ENCODE measurements around the gene KHDRBS2. TPM values are rescaled to one million over a fixed set of nuclear protein-coding genes. Genes with fewer than 3 reads are reported as not detected.

The KHDRBS2 gene
- total RNA-seq, 2 donors from 2014 or later = not detected

DNA sequence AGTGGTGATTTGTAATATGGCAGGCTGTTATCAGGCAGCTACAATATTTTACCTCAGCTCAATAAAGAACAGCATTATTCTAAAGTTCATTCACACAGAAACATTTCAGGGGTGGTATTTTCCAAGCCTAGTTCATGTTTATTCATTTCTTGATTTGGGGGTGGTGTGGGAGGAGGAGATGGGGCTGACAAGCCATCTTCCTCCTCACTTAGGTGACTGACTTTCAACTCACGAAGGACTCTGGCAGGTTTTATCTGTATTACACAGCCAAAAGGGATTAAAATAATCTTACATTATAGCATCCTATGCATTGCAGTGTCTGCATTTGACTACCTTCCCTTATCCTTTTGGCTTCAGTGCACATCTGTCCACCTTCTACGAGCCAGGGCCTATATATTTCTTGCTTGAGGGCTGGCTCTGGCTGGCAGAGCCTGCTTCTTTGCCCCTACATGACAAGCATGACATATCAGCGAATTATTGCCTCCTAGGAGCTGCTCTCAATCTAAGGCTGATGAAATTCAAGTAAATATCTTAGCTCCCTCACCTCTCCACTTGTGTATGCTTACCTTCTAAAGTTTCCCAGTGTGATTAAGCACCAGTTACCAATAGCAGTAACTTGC lies 20.0 kb downstream of the KHDRBS2 start:
- no peak overlapping the region for H3K27ac Mint-ChIP-seq
- H3K27me3 Mint-ChIP-seq = no peaks in the 10 kb centered on the region
- no peak overlapping the region for H3K4me3 Mint-ChIP-seq
- no peaks in the 10 kb centered on the region for H3K9me3 Mint-ChIP-seq
- H3K36me3 Mint-ChIP-seq (ENCODE audit: low read depth) = no peaks in the 10 kb centered on the region
- ATAC-seq (replicated peaks) = no peak
- H3K4me1 Mint-ChIP-seq = no peaks in the 10 kb centered on the region

DNA sequence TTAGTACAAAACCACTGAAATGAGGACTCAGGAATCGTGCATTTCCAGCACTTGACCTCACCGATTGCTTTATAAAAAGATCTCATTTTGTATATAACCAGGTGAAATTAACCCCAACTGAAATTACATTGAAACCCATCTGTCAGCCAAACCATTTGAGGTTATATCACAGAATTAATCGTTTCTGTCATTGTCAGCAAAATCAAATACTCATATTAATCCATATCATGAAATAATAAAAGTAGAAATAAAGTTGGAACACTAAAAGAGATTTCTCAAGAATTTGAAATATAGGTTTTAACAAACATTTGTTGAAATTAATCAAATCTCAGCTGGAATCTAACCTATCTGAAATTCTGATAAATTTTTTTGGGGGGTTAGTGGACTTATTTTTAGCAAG lies 23.7 kb downstream of the KHDRBS2 start:
- H3K27ac Mint-ChIP-seq = no peak overlapping the region
- H3K4me1 Mint-ChIP-seq = no peaks in the 10 kb centered on the region
- peaks cover 6% of the 10 kb centered on the region for H3K9me3 Mint-ChIP-seq
- H3K27me3 Mint-ChIP-seq = no peaks in the 10 kb centered on the region
- H3K36me3 Mint-ChIP-seq (ENCODE audit: low read depth) = no peaks in the 10 kb centered on the region
- no peak overlapping the region for H3K4me3 Mint-ChIP-seq
- ATAC-seq (replicated peaks) = no peak

DNA sequence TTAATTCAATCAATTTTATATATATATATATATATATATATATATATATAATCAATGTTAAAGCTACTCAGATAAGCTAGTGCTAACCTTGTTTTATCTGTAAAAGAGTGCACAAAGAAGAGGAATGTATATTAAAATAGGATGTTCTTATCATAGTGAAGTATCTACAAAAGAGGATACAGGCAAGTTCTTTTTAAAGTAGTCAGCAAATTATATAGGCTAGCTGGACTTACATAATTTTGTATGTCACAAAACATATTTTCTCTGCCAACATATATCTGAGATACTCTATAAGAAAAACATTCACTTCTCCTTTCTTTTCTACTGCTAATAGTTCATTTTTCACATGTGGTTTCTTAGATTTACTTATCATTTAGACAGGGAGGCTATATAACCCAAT lies 39.9 kb downstream of the KHDRBS2 start:
- H3K9me3 Mint-ChIP-seq = peaks cover 7% of the 10 kb centered on the region
- no peak for ATAC-seq (replicated peaks)
- no peaks in the 10 kb centered on the region for H3K27me3 Mint-ChIP-seq
- no peak overlapping the region for H3K27ac Mint-ChIP-seq
- H3K36me3 Mint-ChIP-seq (ENCODE audit: low read depth) = no peaks in the 10 kb centered on the region
- no peak overlapping the region for H3K4me3 Mint-ChIP-seq
- no peaks in the 10 kb centered on the region for H3K4me1 Mint-ChIP-seq

DNA sequence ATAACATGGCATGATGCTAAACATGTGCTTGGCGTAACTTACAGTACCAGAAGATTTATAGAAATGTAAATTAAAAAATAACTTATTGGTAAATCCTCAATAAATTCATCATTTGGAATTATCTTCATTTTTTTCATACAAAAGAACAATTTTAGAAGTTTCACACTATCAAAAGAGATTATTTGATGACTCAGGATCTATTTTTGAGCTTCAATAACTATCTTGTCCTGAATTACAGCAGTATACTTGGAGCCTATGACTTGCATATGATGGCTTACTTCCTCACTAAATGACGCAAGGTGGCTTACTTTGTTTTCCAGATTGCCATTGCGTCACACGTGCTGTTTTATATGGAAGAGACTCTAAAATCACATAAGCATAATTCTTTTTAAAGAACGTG lies 49.2 kb downstream of the KHDRBS2 start:
- H3K27ac Mint-ChIP-seq = no peak overlapping the region
- H3K36me3 Mint-ChIP-seq (ENCODE audit: low read depth) = no peaks in the 10 kb centered on the region
- ATAC-seq (replicated peaks) = no peak
- peaks cover 3% of the 10 kb centered on the region for H3K9me3 Mint-ChIP-seq
- no peak overlapping the region for H3K4me3 Mint-ChIP-seq
- H3K27me3 Mint-ChIP-seq = no peaks in the 10 kb centered on the region
- no peaks in the 10 kb centered on the region for H3K4me1 Mint-ChIP-seq

DNA sequence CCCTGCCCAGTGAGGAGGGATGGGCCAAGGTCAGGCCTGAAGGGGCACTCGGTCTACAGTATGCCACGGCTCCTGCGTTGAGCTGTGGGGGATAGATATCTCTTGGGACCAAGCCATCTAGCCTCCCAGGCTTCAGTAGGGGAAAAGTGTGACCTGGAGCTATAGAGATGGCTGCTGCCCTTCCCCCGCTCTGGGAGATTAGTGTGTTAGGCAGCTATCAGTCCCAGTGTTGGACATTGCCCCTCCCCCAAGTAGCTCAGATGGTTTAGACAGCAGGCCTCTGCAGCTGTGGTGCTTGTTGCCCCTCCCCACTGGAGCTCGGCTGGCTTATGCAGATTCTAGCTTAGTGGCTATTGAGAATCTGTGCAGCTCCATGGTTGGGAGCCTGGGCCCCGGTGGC lies 56.8 kb downstream of the KHDRBS2 start:
- H3K4me3 Mint-ChIP-seq = no peak overlapping the region
- no peak overlapping the region for H3K27ac Mint-ChIP-seq
- no peaks in the 10 kb centered on the region for H3K27me3 Mint-ChIP-seq
- H3K36me3 Mint-ChIP-seq (ENCODE audit: low read depth) = no peaks in the 10 kb centered on the region
- H3K4me1 Mint-ChIP-seq = no peaks in the 10 kb centered on the region
- peaks cover 14% of the 10 kb centered on the region for H3K9me3 Mint-ChIP-seq
- no peak for ATAC-seq (replicated peaks)

DNA sequence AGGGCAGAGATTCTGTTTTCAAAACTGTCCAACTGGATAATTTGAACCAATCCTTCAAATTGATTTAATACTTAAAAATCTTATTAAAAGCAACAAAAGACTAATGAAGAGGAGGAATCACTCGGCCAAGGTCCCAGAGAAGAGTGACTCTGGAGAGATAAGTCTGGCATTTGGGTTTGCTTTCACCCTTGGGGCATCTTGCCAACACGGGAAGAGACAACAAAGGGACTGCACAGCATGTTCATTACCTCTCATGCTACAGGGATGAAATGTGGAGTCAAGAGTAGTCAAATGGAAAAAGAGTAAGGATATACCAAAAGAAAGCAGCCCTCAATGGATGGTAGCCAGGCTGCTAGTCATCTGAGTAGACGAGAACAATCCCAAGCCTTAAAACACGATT lies 68.2 kb downstream of the KHDRBS2 start:
- no peaks in the 10 kb centered on the region for H3K27me3 Mint-ChIP-seq
- no peak overlapping the region for H3K4me3 Mint-ChIP-seq
- H3K4me1 Mint-ChIP-seq = no peaks in the 10 kb centered on the region
- ATAC-seq (replicated peaks) = no peak
- no peaks in the 10 kb centered on the region for H3K36me3 Mint-ChIP-seq (ENCODE audit: low read depth)
- peaks cover 22% of the 10 kb centered on the region for H3K9me3 Mint-ChIP-seq
- H3K27ac Mint-ChIP-seq = no peak overlapping the region

DNA sequence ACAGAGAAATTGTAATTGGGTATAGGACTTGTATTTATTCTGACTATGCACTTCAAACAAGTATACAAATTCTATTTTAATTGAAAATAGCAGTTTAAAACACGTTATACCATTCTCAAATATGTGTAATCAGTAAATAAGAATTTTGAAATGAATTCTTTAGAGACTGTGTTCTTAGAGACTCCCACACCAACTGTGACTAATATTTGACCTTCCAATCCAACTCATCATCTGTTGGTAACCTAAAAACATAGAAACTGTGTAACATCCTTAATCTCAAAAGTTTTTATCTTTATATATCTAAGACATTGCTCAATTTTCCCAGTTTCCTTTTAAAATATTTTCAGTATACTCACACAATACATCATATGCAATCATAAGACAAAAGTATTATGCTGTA lies 83.9 kb downstream of the KHDRBS2 start:
- no peaks in the 10 kb centered on the region for H3K27me3 Mint-ChIP-seq
- no peak overlapping the region for H3K27ac Mint-ChIP-seq
- H3K36me3 Mint-ChIP-seq (ENCODE audit: low read depth) = no peaks in the 10 kb centered on the region
- no peak for ATAC-seq (replicated peaks)
- H3K9me3 Mint-ChIP-seq = peaks cover 14% of the 10 kb centered on the region
- no peaks in the 10 kb centered on the region for H3K4me1 Mint-ChIP-seq
- no peak overlapping the region for H3K4me3 Mint-ChIP-seq

DNA sequence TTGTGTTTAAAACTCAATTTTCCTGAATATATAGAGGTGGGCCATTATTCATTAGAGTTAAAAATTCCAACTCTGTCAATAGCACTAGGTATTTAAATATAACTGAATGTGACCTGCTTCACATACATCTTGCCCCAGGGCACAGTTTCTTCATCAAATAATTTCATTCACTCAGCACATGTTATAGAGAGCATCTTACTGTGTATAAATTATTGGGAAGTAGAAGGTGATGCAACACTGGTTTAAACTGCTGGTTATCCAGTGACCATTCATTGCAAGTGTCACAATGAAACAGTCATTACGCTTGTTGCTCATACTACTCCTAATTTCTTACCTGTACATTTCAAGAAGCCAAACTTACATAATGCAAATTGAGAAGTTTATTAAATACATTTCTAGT lies 93.4 kb downstream of the KHDRBS2 start:
- Mint-ChIP-seq H3K27me3 (no peaks in the 10 kb centered on the region), H3K9me3 (peaks cover 27% of the 10 kb centered on the region), H3K36me3 (ENCODE audit: low read depth) (no peaks in the 10 kb centered on the region), H3K4me3 (no peak overlapping the region), H3K27ac (no peak overlapping the region), H3K4me1 (no peaks in the 10 kb centered on the region)
- ATAC-seq (replicated peaks) = no peak

DNA sequence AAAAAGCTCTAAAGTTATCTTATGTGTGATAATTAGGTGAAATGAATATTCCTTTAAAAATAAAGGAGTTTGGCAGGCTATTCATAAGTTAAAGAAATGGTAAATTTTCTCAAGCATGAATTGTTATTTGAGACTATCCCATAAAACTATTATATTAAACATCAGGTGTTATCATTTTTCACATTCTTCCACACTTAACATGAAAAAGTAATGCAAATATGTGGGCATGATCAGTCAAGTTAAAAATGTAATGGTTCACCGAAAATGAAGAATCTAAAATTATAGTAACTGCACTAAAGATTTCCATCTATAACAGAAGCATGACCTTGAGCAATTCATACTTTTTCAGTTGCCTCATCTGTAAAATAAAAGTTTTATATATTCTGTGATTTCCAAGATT lies 110.8 kb downstream of the KHDRBS2 start:
- no peaks in the 10 kb centered on the region for H3K36me3 Mint-ChIP-seq (ENCODE audit: low read depth)
- ATAC-seq (replicated peaks) = no peak
- no peaks in the 10 kb centered on the region for H3K27me3 Mint-ChIP-seq
- H3K4me3 Mint-ChIP-seq = no peak overlapping the region
- H3K4me1 Mint-ChIP-seq = no peaks in the 10 kb centered on the region
- H3K9me3 Mint-ChIP-seq = peaks cover 14% of the 10 kb centered on the region
- no peak overlapping the region for H3K27ac Mint-ChIP-seq

DNA sequence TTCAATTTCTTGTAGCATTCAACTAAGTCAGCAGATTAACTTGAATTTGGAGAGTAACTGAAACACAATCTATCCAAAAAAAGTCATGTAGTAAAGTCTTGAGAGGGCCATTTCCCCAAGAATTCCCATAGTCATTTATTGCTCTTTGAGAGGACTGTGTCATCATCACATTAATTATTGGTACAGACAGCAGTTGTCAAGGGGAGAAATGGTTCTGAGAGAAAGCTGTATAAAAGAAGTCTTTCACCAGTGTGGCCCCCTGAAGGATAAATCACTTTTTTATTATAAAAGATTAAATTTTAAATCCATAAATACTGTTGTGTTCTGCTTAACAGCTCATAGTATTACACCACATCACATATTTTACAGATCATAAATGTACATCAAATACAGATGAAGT lies 111.5 kb downstream of the KHDRBS2 start:
- no peak overlapping the region for H3K4me3 Mint-ChIP-seq
- no peak for ATAC-seq (replicated peaks)
- no peaks in the 10 kb centered on the region for H3K4me1 Mint-ChIP-seq
- H3K36me3 Mint-ChIP-seq (ENCODE audit: low read depth) = no peaks in the 10 kb centered on the region
- H3K27ac Mint-ChIP-seq = no peak overlapping the region
- no peaks in the 10 kb centered on the region for H3K27me3 Mint-ChIP-seq
- peaks cover 13% of the 10 kb centered on the region for H3K9me3 Mint-ChIP-seq

DNA sequence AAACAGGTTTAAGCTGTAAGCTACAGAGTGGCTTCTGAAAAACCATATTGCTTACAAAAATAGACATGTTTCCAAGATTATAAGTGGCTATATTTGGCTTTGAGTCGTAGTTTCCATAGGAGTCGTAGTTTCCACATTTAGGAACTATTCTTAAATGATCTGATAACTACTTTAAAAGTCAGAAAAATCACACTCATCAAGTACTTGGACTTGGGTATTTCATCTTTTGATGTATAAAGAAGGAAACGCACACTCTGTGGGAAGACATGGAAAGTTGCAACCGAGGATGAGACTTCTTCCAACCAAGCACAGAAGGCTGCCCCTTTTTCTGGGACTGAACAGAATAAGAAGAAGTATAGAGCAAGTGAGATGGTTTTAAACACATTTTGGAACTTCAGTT lies 118.3 kb downstream of the KHDRBS2 start:
- no peak overlapping the region for H3K4me3 Mint-ChIP-seq
- ATAC-seq (replicated peaks) = no peak
- no peaks in the 10 kb centered on the region for H3K27me3 Mint-ChIP-seq
- no peaks in the 10 kb centered on the region for H3K4me1 Mint-ChIP-seq
- H3K36me3 Mint-ChIP-seq (ENCODE audit: low read depth) = no peaks in the 10 kb centered on the region
- no peak overlapping the region for H3K27ac Mint-ChIP-seq
- peaks cover 23% of the 10 kb centered on the region for H3K9me3 Mint-ChIP-seq

DNA sequence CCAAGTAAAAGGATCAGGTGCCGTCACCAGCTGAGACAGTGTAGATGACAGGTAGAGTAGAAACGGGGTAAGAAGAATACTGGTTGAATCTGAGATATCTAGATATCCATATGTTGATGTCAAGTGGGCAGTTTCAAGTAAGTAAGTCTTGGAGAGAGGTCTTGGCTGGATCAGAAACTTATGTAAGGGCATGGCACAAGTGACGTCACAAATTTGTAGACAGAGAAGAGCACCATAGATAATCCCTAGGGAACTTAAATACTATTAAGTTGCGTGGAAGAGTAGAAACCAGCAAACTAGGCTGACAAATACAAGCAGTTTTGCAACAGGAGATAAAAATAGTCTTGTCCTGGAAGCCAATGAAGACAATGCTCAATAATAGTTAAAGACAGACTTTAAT lies 123.2 kb downstream of the KHDRBS2 start:
- Mint-ChIP-seq H3K9me3 (peaks cover 20% of the 10 kb centered on the region), H3K4me1 (no peaks in the 10 kb centered on the region), H3K27me3 (no peaks in the 10 kb centered on the region), H3K4me3 (no peak overlapping the region), H3K27ac (no peak overlapping the region), H3K36me3 (ENCODE audit: low read depth) (no peaks in the 10 kb centered on the region)
- ATAC-seq (replicated peaks) = no peak

DNA sequence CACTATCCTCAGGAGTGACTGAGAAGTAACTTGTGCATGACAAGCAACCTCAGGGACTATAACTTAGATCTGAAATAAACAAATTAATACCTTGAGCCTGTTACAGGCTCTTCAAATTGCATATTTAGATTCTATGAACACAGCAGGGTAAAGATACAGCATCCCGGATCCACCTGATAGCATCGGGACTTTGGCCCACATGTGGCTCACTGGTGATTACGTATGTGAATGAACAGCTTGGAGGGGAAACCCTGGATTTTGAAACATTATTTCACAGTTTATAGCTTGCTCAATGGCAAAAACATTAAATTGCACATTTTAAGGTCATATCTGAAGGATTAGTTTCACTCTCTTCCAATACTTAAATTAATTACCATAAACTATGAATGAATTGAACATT lies 133.2 kb downstream of the KHDRBS2 start:
- Mint-ChIP-seq H3K4me1 (no peaks in the 10 kb centered on the region), H3K27me3 (no peaks in the 10 kb centered on the region), H3K9me3 (peaks cover 7% of the 10 kb centered on the region), H3K36me3 (ENCODE audit: low read depth) (no peaks in the 10 kb centered on the region), H3K4me3 (no peak overlapping the region), H3K27ac (no peak overlapping the region)
- ATAC-seq (replicated peaks) = no peak

DNA sequence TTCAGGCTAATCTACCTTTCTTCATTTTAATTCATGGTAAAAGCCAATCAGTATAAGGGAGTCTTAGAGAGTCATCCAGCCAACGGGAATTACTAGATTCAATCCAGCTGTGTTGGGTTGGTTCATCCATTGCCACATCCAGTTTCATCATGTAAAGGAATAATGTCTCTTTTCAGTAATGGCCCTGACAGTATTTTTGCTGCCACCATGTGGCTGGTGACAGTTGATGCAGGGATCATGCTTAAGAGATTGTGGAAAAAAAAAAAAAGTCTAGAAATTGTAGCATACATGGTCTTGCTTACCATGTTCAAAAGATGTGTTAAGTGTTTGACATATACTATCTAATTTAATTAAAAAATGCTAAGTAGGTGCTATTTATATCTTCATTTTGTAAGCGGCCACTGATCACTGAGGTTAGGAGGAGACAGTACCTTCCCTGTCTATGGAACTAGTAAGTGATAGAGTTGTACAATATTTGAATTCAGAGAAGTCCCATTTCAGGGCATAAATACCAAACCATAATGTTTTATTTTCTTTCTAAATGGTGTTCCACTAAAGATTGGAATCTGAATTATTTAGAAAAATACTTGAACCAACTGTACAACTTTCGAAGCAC lies 135.9 kb downstream of the KHDRBS2 start:
- ATAC-seq (replicated peaks) = no peak
- no peaks in the 10 kb centered on the region for H3K36me3 Mint-ChIP-seq (ENCODE audit: low read depth)
- peaks cover 7% of the 10 kb centered on the region for H3K9me3 Mint-ChIP-seq
- no peaks in the 10 kb centered on the region for H3K4me1 Mint-ChIP-seq
- no peaks in the 10 kb centered on the region for H3K27me3 Mint-ChIP-seq
- H3K4me3 Mint-ChIP-seq = no peak overlapping the region
- H3K27ac Mint-ChIP-seq = no peak overlapping the region

DNA sequence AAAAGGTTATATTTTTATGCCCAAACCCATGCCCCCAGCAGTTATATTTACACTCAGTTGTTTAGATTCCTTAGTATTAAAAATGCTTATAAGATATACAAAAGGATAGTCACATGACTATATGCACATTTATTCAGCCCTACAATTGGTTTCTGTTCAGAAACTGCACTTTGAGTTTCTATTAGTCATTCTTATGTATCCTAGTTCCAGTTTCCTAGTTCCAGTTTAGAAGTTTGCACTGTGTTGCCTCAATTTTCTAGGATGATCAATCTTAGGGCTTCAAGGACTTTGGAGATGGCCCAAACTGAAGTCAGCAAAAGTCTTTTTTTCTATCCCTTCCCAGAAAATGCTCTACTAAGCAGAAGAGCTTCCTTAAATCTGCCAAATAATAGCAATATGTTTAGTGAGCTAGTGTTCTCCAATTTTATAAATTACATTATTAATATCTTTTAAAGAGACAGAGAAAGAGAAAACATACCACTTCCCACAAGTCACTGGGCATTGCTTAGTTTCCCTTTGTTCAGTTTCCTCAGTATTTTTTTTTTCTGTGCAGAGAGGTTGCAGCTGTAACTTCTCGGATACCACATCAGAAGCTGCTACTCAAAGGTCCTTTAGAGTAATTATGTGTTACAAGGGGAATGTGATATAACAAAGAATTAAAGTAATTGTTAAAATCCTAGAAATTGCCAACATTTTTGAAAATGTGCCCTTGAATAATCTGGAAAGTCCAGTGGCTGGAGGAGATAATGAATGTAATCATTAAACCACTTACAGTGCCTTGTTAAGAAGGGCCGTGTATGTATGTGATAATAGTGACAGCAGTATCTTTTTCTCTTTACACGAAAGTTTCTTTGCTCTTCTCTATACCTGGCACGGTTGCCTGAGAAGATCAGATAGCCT lies 138.8 kb downstream of the KHDRBS2 start:
- H3K27me3 Mint-ChIP-seq = no peaks in the 10 kb centered on the region
- no peaks in the 10 kb centered on the region for H3K4me1 Mint-ChIP-seq
- H3K27ac Mint-ChIP-seq = no peak overlapping the region
- H3K36me3 Mint-ChIP-seq (ENCODE audit: low read depth) = no peaks in the 10 kb centered on the region
- H3K9me3 Mint-ChIP-seq = peaks cover 12% of the 10 kb centered on the region
- no peak for ATAC-seq (replicated peaks)
- no peak overlapping the region for H3K4me3 Mint-ChIP-seq

Data from activated T-helper 17 cell treated with anti-CD3 and anti-CD28 coated beads, Interleukin-2, amount 50 U/mL, for 72 hours (primary cell).